Neural crest cell (in vitro differentiated cells): ENCODE measurements around the gene FAM89B. TPM values are rescaled to one million over a fixed set of nuclear protein-coding genes. Genes with fewer than 3 reads are reported as not detected.
A peak's percentile ranks its signal among the peaks of the same experiment; 100 is the strongest.

Experiments
- DNase-seq: peaks from one replicate; pipeline ENCODE4 v3.0.0; 2021; ENCODE audit warnings: low read depth, mixed read lengths, low spot score
- H3K27ac Mint-ChIP-seq: one replicate; pipeline ENCODE4 v1.8.0; 2021; ENCODE audit warnings: mild to moderate bottlenecking, mixed read lengths; ENCODE audit not compliant: unreplicated experiment
- H3K27me3 Mint-ChIP-seq: 2 replicates; pipeline ENCODE4 v1.8.0; 2021; ENCODE audit warnings: low read depth, mild to moderate bottlenecking, mixed read lengths
- H3K36me3 Mint-ChIP-seq: 2 replicates; pipeline ENCODE4 v1.8.0; 2021; ENCODE audit warnings: low read depth, mild to moderate bottlenecking, mixed read lengths
- H3K4me1 Mint-ChIP-seq: 2 replicates; pipeline ENCODE4 v1.8.0; 2021; ENCODE audit warnings: mixed read lengths
- H3K4me3 Mint-ChIP-seq: one replicate; pipeline ENCODE4 v1.8.0; 2021; ENCODE audit warnings: mild to moderate bottlenecking, mixed read lengths
- H3K9me3 Mint-ChIP-seq: 2 replicates; pipeline ENCODE4 v1.8.0; 2021; ENCODE audit warnings: mixed read lengths
- total RNA-seq: library from RNA; stranded (reverse); gene quantifications from 2 replicates; pipeline ENCODE4 v1.2.1, GENCODE V29; 2021
- TF ChIP-seq, protein P1 (sequence below): fragments of 200-600 bp; sonication (generic); conservative IDR thresholded peaks from 2 replicates; pipeline ENCODE4 v1.5.0; 2021; ENCODE audit warnings: antibody characterized with exemption, mild to moderate bottlenecking

The FAM89B gene
- total RNA-seq, 1 donor from 2014 or later = 86.3 TPM

DNA sequence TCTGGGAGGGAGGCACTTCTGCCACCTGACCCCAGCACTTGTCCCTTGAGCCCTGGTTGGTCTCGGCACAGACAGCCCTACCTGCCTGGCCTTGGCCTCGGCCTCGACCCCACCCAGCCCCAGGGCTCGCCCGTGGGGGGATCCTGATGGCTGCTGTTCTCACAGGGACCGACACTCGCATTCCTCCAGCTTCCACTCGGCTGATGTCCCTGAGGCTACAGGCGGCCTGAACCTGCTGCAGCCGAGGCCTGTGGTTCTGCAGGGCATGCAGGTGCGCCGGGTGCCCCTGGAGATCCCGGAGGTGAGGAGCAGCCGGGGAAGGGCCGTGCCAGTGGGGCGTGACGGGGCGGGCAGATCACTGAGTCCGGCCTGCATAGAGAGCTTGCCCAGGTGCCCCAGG lies 48.3 kb downstream of the FAM89B start:
- TF ChIP-seq, protein P1, sequence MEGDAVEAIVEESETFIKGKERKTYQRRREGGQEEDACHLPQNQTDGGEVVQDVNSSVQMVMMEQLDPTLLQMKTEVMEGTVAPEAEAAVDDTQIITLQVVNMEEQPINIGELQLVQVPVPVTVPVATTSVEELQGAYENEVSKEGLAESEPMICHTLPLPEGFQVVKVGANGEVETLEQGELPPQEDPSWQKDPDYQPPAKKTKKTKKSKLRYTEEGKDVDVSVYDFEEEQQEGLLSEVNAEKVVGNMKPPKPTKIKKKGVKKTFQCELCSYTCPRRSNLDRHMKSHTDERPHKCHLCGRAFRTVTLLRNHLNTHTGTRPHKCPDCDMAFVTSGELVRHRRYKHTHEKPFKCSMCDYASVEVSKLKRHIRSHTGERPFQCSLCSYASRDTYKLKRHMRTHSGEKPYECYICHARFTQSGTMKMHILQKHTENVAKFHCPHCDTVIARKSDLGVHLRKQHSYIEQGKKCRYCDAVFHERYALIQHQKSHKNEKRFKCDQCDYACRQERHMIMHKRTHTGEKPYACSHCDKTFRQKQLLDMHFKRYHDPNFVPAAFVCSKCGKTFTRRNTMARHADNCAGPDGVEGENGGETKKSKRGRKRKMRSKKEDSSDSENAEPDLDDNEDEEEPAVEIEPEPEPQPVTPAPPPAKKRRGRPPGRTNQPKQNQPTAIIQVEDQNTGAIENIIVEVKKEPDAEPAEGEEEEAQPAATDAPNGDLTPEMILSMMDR = no peak
- Mint-ChIP-seq H3K27ac (no peak overlapping the region), H3K27me3 (no peaks in the 10 kb centered on the region), H3K4me1 (peaks cover 9% of the 10 kb centered on the region), H3K36me3 (peaks cover 5% of the 10 kb centered on the region), H3K9me3 (no peaks in the 10 kb centered on the region), H3K4me3 (peak overlapping the region; percentile 56)
- DNase-seq = no peak

DNA sequence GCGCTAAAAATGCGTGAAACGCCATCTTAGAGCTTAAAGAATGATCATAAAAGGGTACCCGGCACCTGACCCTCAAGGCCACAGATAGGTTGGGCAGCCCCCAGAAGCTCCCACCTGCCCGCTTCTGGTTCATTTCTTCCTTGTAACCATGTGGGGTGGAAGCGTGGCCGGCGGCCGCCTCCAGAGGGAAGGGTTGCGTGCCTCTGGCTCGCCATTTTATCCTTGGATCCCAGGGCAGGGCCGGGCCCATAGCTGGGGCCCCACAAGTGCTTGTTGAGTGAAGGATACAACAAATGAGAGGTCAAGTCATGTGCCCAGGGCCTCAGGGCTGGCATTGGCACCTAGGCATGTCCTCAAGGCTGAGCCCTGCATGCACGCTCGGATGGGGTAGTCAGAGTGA lies 49.1 kb downstream of the FAM89B start:
- Mint-ChIP-seq H3K36me3 (peaks cover 5% of the 10 kb centered on the region), H3K4me3 (peak overlapping the region; percentile 56), H3K27me3 (no peaks in the 10 kb centered on the region), H3K9me3 (no peaks in the 10 kb centered on the region), H3K27ac (no peak overlapping the region), H3K4me1 (peaks cover 6% of the 10 kb centered on the region)
- DNase-seq = no peak
- TF ChIP-seq, protein P1 = no peak

DNA sequence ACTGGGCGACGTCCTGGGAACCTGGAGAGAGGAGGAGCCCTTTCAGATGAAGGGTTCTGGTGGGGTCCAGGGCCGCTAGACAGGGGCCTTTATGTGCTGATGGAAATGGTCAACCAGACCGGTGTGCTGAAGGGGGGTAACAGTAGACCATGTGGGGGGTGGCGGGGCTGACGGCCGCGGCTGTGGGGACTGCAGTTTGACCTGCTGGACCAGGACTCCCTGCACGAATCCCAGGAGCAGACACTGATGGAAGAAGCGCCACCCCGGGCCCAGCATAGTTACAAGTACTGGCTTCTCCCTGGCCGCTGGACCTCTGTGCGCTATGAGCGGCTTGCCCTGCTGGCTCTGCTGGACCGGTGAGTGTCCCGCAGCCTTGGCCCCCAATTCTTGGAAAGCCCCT lies 49.7 kb downstream of the FAM89B start:
- no peaks in the 10 kb centered on the region for H3K27me3 Mint-ChIP-seq
- TF ChIP-seq, protein P1 = no peak
- H3K9me3 Mint-ChIP-seq = no peaks in the 10 kb centered on the region
- peaks cover 5% of the 10 kb centered on the region for H3K36me3 Mint-ChIP-seq
- H3K4me3 Mint-ChIP-seq = peak overlapping the region; percentile 27
- no peak overlapping the region for H3K27ac Mint-ChIP-seq
- peaks cover under 1% of the 10 kb centered on the region for H3K4me1 Mint-ChIP-seq
- no peak for DNase-seq

DNA sequence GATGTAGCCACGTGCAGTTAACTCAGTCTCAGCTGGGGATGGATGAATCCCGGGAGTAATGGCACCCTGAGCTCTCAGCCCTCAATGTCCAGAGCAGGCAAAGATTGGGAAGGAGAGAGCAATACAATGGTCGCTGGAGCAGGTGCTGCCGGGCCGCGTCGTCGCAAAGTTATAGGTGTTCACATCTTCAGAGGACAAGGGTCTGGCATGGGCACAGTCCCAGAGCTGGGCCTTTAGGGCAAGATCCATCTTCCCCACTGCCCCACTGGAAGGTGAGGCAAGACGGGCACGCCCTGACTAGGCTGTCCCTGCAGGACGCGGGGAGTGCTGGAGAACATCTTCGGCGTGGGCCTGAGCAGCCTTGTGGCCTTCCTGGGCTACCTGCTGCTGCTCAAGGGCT lies 50.8 kb downstream of the FAM89B start:
- Mint-ChIP-seq H3K4me1 (no peaks in the 10 kb centered on the region), H3K27ac (no peak overlapping the region), H3K27me3 (no peaks in the 10 kb centered on the region), H3K36me3 (peaks cover 5% of the 10 kb centered on the region), H3K4me3 (no peak overlapping the region), H3K9me3 (no peaks in the 10 kb centered on the region)
- TF ChIP-seq, protein P1 = no peak
- no peak for DNase-seq

Other genes starting within 250 kb of the FAM89B start
- gene DPF2, start 238.7 kb upstream of the FAM89B start, total RNA-seq = 96.3 and 99.0 TPM in 2 replicates
- 3.3 TPM in 2 replicates for gene TIGD3, start 217.8 kb upstream of the FAM89B start, total RNA-seq
- 1.5 and 1.8 TPM in 2 replicates for gene SLC25A45, start 189.9 kb upstream of the FAM89B start, total RNA-seq
- 25.6 and 29.0 TPM in 2 replicates for gene FRMD8, start 185.9 kb upstream of the FAM89B start, total RNA-seq
- 29.8 and 37.2 TPM in 2 replicates for gene NEAT1, start 149.7 kb upstream of the FAM89B start, total RNA-seq
- 4,794 and 5,409 TPM in 2 replicates for gene MALAT1, start 73.5 kb upstream of the FAM89B start, total RNA-seq
- 66.0 and 68.8 TPM in 2 replicates for gene SCYL1, start 47.5 kb upstream of the FAM89B start, total RNA-seq
- 21.0 and 22.5 TPM in 2 replicates for gene LTBP3, start 14.2 kb upstream of the FAM89B start, total RNA-seq
- 32.2 and 33.2 TPM in 2 replicates for gene ZNRD2, start 2.1 kb upstream of the FAM89B start, total RNA-seq
- gene EHBP1L1, start 3.5 kb downstream of the FAM89B start, total RNA-seq = 13.6 and 15.3 TPM in 2 replicates
- 1.0 and 1.1 TPM in 2 replicates for gene KCNK7, start 23.3 kb downstream of the FAM89B start, total RNA-seq
- gene MAP3K11, start 41.7 kb downstream of the FAM89B start, total RNA-seq = 88.3 and 94.0 TPM in 2 replicates
- gene PCNX3, start 43.2 kb downstream of the FAM89B start, total RNA-seq = 58.2 and 58.9 TPM in 2 replicates
- gene SIPA1, start 65.6 kb downstream of the FAM89B start, total RNA-seq = 17.5 and 23.6 TPM in 2 replicates
- 49.0 and 53.7 TPM in 2 replicates for gene RELA, start 90.4 kb downstream of the FAM89B start, total RNA-seq
- 70.5 and 74.9 TPM in 2 replicates for gene KAT5, start 139.7 kb downstream of the FAM89B start, total RNA-seq
- gene RNASEH2C, start 148.3 kb downstream of the FAM89B start, total RNA-seq = 69.4 and 72.1 TPM in 2 replicates
- gene AP5B1, start 208.4 kb downstream of the FAM89B start, total RNA-seq = 10.7 and 10.8 TPM in 2 replicates
- gene OVOL1, start 214.5 kb downstream of the FAM89B start, total RNA-seq = not detected in 2 replicates